ENCODE results near the gene RALA.

GRCh38 chr7:39583539-39583938 lies 39.8 kb upstream of the RALA start:
- no peak for TF ChIP-seq POLR2A (IDR thresholded peaks at IDR 0.05)
- TF ChIP-seq CTCF (IDR thresholded peaks at IDR 0.05 in 4 of 5, conservative IDR thresholded peaks at IDR 0.05 in 1 of 5): no peak
